ENCODE data around the gene LYST.
"Not testable (repeated sequence)": the region's sequence is repeated elsewhere in the genome, so short reads cannot be mapped to it uniquely, and the experiment has no call there.

LYST gene

DNA sequence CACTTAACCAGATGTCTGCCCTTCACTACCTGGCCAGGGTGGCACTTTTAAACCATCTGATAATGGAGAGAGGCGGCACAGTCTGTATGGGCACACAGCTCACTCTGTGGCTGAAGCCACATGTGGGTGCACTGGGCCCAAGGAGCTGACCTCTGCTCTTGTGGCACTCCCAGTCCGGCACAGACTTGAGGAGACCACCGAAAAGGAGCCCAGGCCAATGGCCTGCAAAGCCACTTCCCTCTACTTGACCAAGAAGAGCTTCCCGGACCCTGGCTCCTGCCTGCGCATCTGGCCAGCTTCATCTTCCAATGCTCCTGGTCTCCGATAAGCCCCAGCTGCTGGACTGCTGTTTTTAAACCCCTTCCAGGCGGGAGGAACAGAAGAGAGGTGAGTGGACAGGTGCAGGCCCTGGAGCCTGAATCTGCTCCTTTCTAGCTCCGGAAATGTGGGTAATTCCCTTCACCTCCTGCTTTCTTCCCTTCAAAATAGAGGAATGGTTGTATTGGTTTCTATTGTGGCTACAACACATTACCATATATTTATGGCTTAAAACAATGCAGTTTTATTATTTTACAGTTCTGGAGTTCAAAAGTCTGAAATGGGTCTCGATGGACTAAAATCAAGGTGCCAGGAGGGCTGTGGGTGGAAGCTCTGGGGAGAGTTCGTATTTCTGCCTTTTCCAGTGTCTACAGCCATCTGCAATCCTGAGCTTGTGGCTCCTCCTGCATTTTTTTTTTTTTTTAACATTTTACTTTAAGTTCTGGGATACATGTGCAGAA lies 228.8 kb downstream of the LYST start:
- DNase-seq (ENCODE audit: low spot score), result no peak

DNA sequence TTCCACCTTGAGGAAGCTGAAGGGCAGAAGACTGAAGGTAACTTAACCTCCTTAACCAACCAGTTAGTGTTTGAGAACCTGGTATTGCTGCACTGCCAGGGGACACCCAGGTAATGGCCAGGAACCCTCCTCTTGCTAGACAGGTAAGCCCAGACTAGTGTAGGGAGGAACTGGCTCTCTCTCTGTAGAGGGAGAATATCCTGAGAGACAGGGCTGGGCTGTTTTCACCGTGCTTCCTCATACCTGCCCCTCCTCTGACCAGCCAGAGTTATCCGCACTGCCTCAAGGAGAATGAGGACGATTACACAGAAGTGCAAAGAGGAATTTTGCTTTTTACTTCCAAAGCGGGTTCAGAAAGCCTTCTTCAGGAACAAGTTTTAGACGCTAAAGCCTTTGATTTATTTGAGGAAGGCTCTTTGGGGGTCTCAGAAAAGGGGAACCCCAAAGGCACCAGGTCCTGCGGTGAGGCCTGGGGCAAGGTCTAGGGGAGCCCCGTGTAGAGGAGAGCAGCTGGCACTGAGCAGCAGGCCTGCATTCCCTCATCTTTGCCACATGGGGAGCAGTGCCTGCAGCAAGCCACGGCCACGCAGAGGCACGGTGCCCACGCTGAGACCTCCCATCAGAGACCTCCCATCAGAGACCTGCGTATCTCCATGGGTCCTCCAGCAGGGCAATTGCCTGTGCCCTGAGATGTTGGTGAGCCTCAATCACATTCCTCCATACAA lies 230.6 kb downstream of the LYST start:
- DNase-seq (ENCODE audit: low spot score), result no peak

GRCh38 chr1:235632506-235633401 lies 234.0 kb downstream of the LYST start:
- no peak for DNase-seq (ENCODE audit: low spot score)

- DNase-seq (ENCODE audit: low spot score), result no peak
These were observed 234.9 kb downstream of the LYST start for GRCh38 chr1:235631816-235632215.

- DNase-seq (ENCODE audit: low spot score), result peak; percentile 20
These were observed 238.2 kb downstream of the LYST start for GRCh38 chr1:235628316-235629005.

DNA sequence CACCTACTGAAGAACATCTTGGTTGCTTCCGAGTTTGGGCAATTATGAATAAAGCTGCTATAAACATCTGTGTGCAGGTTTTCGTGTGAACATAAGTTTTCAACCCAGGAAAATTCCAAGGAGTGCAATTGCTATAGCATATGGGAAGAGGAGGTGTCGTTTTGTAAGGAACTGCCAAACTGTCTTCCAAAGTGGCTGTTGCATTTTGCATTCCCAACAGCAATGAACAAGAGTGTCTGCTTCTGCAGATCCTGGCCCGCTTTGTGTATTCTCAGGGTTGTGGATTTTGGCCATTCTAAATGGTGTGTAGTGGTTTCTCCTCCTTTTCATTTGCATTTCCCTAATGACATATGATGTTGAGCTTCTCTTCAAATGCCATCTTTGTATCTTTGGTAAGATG lies 240.9 kb downstream of the LYST start:
- DNase-seq (ENCODE audit: low spot score), result no peak

GRCh38 chr1:235625340-235625739 lies 241.4 kb downstream of the LYST start:
- no peak for DNase-seq (ENCODE audit: low spot score)

GRCh38 chr1:235624721-235625333 lies 241.9 kb downstream of the LYST start:
- no peak for DNase-seq (ENCODE audit: low spot score)

- no peak for DNase-seq (ENCODE audit: low spot score)
These were observed 243.5 kb downstream of the LYST start for GRCh38 chr1:235622936-235623779.

GRCh38 chr1:235619149-235619548 lies 247.6 kb downstream of the LYST start:
- not testable (repeated sequence) for DNase-seq (ENCODE audit: low spot score)

DNA sequence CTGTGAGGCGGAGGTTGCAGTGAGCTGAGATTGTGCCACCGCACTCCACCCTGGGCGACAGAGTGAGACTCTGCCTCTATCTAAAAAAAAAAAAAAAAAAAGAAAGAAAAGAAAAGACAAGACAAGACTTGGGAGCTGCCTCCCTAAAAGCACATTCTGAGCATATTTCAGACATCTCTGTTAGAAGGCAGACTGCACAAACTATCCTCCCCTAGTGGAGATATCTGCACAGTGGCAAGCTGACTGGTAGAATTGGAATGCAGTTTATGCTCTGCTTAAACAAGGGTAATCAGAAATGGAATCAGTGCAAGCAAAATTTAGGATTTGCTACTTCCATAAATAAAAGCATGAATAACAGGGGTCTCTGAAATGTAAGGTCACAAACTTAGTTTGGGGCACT lies 248.9 kb downstream of the LYST start:
- DNase-seq (ENCODE audit: low spot score), result no peak

- DNase-seq (ENCODE audit: low spot score), result no peak
These were observed 249.6 kb downstream of the LYST start for GRCh38 chr1:235617140-235617539.

- no peak for DNase-seq (ENCODE audit: low spot score)
These were observed 252.2 kb downstream of the LYST start for GRCh38 chr1:235614442-235614954.

GRCh38 chr1:235613602-235614001 lies 253.1 kb downstream of the LYST start:
- DNase-seq (ENCODE audit: low spot score), result no peak

DNA sequence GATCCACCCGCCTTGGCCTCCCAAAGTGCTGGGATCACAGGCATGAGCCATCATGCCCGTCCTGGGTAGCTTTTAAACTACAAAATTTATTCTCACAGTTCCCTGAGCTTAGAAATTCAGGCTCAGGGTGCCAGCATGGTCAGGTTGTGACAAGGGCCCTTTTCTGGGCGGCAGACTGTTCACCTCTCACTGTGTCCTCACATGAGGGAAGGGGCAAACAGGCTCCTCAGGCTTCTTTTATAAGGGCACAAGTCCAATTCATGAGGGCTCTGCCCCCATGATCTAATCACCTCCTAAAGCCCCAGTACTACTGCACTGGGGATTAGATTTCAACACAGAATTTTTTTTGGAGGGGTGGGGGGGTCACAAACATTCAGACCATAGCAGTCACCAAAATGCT lies 253.9 kb downstream of the LYST start:
- DNase-seq (ENCODE audit: low spot score), result no peak
